ENCODE results near the gene CLASP2.

GRCh38 chr3:33642806-33643205, 75.2 kb downstream of the CLASP2 start:
- no peak for TF ChIP-seq GATA2 (IDR thresholded peaks at IDR 0.05; ENCODE audit: low read depth, low read length)
- TF ChIP-seq GATA3 (IDR thresholded peaks at IDR 0.05; ENCODE audit: low read depth, low read length): no peak
